GM12801 (cell line): Measurements from ENCODE around the gene POLR2L.

ENCODE experiments used
- TF ChIP-seq, protein P1 (sequence below): IDR thresholded peaks from one replicate; pipeline ENCODE4 v1.5.1; 2011; ENCODE audit warnings: control low read depth; ENCODE audit not compliant: insufficient read length; ENCODE audit errors: extremely low read depth

The POLR2L gene

DNA sequence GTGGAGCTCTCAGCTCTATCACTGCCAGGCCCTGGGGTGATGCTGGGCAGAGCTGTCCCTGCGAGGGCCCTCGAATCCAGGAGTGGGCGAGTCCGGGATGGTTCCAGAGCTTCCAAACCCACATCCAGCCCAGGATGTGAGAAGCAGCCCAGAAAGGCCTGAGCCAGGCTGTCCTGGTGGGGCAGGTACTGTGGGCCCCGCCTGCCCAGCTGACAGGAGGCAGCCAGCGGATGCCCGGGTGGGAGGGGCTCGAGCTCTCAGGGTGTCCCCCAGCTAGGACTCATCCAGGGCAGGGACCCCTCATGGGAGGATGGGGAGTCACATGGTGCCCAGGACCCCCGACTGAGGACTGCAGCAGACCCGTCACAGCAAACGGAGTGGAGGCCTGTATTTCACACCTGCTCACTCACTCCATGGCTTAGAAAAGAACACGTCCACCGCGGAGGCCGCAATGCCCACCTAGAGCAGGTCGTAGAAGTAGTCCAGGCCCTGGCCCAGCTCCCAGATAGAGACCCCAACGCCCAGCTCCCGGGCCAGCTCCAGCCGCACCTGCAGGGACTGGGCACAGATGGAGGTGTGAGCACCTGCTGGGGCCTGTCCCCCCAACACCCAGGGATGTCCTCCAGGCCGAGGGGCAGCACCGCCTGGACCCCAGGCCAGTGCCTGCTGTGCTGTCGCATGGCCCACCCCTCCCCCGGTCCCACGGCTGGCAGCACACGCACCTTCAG, 27.2 kb upstream of the POLR2L start:
- TF ChIP-seq, protein P1, sequence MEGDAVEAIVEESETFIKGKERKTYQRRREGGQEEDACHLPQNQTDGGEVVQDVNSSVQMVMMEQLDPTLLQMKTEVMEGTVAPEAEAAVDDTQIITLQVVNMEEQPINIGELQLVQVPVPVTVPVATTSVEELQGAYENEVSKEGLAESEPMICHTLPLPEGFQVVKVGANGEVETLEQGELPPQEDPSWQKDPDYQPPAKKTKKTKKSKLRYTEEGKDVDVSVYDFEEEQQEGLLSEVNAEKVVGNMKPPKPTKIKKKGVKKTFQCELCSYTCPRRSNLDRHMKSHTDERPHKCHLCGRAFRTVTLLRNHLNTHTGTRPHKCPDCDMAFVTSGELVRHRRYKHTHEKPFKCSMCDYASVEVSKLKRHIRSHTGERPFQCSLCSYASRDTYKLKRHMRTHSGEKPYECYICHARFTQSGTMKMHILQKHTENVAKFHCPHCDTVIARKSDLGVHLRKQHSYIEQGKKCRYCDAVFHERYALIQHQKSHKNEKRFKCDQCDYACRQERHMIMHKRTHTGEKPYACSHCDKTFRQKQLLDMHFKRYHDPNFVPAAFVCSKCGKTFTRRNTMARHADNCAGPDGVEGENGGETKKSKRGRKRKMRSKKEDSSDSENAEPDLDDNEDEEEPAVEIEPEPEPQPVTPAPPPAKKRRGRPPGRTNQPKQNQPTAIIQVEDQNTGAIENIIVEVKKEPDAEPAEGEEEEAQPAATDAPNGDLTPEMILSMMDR, result no peak

DNA sequence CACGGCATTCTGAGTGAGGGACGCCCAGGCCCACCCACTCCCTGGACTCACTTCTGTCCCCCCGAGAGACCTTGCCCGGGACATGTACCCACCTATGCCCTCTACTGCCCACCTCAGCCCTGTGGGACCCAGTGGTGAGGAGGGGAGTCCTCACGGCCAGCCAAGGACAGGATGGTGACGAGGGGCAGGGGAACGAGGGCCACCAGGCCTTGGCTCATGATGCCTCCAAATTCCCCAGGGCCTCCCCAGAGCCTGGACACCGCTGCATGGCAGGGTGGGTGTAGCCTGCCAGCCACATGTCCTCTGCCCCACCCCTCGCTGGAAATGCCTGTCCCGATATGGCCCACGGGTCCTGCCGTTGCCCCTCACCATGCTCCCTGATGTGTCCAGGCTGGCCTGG, 26.5 kb upstream of the POLR2L start:
- TF ChIP-seq, protein P1, result no peak

DNA sequence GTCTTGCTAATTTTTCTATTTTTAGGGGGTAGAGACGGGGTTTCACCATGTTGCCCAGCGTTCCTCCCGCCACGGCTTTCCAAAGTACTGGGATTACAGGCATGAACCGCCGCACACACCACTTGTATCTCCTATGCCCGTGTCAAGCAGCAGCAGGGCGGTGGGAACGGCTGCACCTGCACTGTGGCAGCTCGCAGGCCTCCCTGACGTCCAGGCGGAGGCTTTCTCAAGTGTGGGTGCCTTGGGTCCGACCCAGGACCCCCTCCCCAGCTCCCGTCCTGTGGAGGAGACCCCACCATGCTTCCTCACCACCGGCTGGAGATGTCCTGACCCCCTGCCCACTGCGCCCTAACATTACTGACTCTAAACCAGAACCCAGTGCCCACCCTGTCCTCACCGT, 26.1 kb upstream of the POLR2L start:
- TF ChIP-seq, protein P1, result no peak

DNA sequence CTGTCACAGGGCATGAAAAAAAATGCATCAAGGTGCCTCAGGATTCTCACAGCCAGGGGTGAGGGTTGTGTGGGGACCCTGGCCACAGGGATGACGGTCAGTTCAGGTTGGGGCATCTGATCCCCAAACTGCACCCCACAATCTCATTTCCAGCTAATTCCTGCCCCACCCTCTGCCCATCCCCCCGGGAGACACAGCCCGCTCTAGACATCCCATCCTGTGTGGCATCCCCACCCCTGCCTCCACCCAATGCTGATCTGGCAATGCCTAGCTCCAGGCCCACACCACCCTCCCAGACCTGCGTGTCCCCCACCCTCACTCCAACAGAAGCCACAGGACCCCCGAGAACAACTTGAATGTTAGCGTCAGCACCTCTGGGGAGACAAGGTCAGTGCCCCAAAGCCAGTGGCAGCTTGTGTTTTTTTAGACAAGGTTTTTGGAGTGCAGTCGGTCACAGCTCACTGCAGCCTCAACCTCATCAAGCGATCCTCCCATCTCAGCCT, 25.6 kb upstream of the POLR2L start:
- TF ChIP-seq, protein P1, result no peak

DNA sequence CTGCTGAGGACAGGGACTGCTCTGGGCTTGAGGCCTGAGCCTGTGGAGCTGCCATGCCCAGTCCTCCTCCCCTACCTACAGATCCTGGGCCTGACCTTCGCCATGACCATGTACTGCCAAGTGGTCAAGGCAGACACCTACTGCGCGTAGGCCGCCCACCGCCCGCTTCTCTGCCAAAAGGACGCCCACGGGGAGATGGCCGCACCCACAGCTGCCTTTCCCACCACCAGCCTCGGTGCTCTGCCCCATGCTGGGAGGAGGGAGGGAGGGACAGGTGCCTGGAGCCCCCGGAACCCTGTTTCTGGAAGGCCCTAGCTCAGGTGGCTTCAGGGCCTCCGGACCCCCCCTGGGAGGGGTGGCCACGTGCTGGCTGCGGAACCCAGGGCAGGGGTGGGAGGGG, 24.2 kb upstream of the POLR2L start:
- TF ChIP-seq, protein P1, result no peak

DNA sequence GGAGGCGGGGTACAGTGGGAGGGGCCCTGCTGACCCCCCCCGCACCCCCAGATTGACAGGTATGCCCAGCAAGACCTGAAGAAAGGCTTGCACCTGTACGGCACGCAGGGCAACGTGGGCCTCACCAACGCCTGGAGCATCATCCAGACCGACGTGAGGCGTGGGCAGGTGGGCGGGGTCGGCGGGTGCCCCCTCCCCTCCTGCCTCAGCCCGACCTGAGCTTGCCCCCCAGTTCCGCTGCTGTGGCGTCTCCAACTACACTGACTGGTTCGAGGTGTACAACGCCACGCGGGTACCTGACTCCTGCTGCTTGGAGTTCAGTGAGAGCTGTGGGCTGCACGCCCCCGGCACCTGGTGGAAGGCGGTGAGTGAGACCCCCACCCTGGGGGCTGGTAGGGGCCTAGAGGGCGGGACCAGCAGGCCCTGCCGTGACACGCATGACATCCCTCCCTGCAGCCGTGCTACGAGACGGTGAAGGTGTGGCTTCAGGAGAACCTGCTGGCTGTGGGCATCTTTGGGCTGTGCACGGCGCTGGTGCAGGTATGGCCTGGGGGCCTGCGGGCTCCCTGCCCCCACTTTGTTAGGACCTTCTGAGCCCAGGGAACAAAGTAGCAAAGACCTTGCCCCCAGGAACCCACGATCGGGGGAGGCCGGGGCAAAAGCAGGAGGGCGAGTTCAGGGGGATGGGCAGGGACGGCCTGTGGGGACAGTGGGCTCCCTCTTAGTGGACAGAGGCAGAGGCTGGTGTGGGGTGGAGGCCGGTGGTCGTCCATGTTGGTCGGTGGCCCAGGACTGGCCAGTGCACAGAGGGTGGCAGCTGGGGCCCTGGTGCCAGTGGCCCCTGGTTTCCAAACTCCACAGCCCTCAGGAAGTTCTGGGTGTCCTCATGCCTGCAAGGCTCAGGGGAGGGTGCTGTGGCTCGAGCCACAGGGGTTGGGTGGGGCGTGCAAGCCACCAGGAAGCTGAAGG, 23.4 kb upstream of the POLR2L start:
- TF ChIP-seq, protein P1, result no peak

DNA sequence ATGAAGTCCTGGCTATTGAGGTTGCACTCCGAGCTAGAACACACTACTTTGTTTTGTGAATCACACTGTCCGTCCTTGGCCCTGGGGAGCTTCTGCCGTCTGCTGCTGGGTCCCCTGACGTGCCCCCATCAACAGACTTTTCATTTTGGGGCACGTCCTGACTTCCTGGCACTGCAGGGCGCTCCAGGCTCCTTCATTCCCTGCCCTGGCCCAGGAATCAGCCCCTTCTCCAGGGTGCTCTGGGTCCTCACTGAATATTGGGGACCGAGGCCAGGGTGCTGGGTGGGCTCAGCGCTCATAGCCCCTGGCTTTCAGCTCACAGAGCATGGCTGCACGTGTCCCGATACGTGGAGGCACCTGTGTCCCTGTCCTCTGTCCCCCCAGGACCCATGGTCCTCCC, 22.6 kb upstream of the POLR2L start:
- TF ChIP-seq, protein P1, result no peak
